ENCODE data around the gene SH3RF3.

The SH3RF3 gene

GRCh38 chr2:109419960-109420370, 291.0 kb downstream of the SH3RF3 start:
- no peak for DNase-seq (ENCODE audit: low spot score)

DNA sequence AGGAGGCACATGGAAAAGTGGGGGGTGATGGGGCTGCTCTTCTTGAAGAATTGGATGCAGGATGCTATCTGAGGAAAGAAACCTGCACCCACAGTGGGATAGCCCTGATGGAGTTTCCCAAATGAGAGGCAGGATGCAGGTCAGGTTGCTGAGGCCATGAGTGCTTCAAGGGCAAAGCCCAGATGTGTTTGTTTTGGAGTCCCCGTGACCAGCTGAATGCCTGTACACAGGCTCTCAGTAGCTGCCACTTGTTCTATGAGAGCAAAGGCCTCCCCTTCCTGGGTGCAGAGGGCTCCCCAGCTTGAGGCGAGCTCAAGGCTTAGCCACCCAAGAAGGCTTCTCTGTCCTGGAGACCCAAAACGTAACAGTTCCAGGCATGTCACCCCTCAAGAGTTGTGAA, 292.1 kb downstream of the SH3RF3 start:
- DNase-seq (ENCODE audit: low spot score): no peak

DNA sequence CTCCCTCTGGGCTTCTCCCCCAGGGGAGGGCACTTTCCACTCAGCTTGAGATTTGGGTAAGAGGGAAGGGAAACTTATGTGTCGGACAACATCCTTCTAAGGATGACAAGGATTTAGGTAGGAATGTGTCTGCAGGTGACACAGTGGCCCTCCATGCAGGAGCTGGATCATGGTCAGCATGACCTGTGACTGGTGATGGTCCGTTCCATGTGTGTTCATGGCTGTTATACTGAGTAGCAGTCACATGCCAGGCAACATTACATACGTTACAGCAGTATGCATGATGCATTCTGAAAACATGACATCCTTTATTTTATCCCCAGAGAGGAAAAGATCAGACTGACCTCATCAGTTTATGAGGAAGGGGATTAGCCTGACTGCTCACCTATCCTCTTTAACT, 292.6 kb downstream of the SH3RF3 start:
- DNase-seq (ENCODE audit: low spot score): no peak

- DNase-seq (ENCODE audit: low spot score): no peak
Measured at GRCh38 chr2:109422071-109422757, 293.2 kb downstream of the SH3RF3 start.

GRCh38 chr2:109422758-109423500, 293.9 kb downstream of the SH3RF3 start:
- DNase-seq (ENCODE audit: low spot score): no peak

GRCh38 chr2:109423556-109424359, 294.8 kb downstream of the SH3RF3 start:
- no peak for DNase-seq (ENCODE audit: low spot score)

- DNase-seq (ENCODE audit: low spot score): no peak
Measured at GRCh38 chr2:109425411-109425810, 296.4 kb downstream of the SH3RF3 start.

GRCh38 chr2:109427661-109428091, 298.7 kb downstream of the SH3RF3 start:
- DNase-seq (ENCODE audit: low spot score): no peak

DNA sequence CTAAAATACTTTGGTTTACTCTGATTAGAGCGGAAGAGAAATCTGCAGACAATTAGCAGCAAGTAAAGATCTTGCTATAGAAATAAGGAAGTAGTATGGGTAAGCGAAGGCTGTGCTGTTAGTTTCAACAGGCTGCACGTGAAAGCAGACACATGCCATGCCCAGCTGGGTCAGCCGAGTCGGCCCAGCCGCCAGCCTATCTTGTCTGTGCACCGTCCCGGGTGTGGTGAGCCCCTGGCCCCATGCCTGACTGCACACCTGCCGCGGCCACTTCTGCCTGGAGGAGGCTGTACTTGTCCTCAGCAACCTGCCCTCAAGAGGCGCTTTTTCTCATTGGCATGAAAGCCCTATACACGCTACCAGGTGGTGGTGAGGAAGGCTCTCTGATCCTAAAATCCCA, 299.3 kb downstream of the SH3RF3 start:
- no peak for DNase-seq (ENCODE audit: low spot score)

DNA sequence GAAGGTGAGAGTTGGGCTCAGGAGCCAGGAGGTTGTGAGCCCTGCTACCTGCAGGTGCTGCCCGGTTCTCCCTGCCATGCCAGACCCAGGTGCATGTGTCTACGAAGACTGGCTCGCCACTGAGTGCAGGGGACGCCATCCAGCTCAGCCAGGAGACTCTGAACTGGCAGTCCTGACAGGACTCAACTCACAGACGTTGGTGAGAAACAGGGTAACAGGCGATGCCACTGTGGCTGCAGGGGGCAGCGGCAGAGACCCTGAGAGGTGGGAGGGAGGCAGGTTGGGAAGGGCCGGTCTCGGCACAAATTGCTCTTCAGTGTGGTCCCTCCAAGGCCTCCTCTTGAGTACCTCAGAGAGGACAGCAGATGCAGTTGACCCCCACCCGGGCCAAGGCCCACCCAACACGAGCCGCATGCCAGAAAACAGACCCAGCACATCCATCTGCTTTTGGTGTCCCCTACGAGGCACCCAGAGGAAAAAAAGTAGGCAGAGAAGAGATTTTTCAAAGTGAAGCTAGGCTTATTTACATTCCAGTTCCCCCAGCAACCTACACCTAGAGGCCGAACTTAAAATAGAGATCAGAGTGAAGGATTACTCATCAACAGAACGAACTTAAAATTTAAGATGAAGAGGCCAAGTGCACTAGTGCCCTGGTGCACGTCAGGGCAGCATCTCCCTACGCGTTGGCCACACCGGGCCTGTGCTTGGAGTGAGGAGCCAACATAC, 300.0 kb downstream of the SH3RF3 start:
- DNase-seq (ENCODE audit: low spot score): no peak

GRCh38 chr2:109429567-109430328, 300.7 kb downstream of the SH3RF3 start:
- no peak for DNase-seq (ENCODE audit: low spot score)

DNA sequence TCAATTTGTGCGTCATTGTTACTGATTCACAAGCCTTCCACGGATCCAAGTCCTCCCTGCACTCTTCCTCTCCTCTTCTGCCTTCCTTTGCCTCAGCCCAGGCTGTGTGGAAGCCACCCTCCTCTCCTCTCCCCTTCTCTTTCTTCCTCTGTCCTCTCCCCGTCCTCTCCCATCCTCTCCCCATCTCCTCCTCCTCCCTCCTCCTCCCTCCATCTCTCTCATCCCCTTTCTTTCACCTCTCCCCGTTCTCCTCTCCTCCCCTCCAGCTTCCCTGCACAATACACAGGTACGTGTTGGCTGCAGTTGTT, 301.3 kb downstream of the SH3RF3 start:
- no peak for DNase-seq (ENCODE audit: low spot score)

GRCh38 chr2:109432421-109432820, 303.4 kb downstream of the SH3RF3 start:
- no peak for DNase-seq (ENCODE audit: low spot score)

GRCh38 chr2:109433486-109433885, 304.5 kb downstream of the SH3RF3 start:
- DNase-seq (ENCODE audit: low spot score): no peak

- no peak for DNase-seq (ENCODE audit: low spot score)
Measured at GRCh38 chr2:109433926-109434325, 304.9 kb downstream of the SH3RF3 start.

GRCh38 chr2:109434351-109434750, 305.3 kb downstream of the SH3RF3 start:
- DNase-seq (ENCODE audit: low spot score): no peak

DNA sequence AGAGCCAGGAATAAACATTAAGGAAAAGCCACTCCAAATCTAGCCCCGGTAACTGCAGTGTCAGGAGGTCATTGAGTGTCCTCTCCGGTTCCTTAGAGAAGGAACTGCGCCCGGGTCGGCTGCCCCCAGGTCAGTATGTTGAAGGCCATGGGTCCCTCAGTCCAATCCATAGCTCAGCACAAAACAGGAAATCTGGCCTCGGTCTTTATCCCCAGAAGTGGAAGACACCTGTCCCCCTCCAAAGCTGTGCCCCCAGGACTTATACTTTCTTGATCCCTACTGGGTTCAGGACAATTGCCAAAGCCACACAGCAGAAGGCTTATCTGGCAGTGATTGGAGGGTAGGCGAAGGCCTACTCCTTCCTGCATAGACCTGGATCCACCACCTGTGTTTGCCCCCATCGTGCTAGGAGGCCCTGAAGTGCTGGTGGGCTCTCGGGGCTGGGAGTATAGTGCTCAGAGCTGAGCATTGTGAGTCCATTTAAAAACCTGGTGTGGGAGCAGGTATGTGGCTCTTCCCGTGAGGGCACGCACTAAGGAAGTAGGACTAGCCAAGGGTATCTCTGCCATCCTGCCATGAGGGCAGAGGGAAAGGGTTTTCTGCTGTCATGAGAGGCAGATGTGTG, 306.2 kb downstream of the SH3RF3 start:
- no peak for DNase-seq (ENCODE audit: low spot score)

DNA sequence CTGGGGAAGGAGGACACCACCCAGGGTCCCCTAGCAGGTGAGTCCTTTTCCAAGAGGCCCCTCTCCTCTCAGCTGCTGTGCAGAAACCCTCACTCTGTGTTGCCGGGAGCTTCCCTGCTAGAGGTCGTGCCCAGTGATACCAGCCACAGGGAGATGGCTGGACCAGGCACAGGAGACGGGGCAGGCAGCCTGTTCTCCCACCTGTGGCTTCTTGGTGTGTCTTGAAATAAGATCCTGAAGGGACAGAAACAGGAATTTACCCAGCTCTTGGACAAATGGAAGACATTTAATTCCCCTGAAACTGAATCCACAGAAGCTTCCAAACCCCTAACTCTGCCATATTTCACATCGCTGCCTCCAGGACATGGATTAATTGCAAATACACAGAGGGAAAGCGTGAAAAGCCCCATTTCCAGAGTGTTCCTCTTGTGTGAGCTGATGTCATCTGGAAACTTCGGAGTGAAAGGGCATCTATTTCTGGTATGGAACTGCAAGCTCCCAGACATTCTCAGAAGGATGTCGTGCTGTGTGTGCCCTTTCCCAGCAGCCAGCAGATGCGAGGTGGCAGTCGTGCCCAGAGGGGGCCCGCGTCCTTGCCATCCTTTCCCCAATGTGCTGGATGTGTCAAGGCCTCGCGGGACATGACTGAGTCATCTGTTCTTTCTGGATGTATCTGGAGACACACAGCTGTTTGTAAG, 307.0 kb downstream of the SH3RF3 start:
- no peak for DNase-seq (ENCODE audit: low spot score)

DNA sequence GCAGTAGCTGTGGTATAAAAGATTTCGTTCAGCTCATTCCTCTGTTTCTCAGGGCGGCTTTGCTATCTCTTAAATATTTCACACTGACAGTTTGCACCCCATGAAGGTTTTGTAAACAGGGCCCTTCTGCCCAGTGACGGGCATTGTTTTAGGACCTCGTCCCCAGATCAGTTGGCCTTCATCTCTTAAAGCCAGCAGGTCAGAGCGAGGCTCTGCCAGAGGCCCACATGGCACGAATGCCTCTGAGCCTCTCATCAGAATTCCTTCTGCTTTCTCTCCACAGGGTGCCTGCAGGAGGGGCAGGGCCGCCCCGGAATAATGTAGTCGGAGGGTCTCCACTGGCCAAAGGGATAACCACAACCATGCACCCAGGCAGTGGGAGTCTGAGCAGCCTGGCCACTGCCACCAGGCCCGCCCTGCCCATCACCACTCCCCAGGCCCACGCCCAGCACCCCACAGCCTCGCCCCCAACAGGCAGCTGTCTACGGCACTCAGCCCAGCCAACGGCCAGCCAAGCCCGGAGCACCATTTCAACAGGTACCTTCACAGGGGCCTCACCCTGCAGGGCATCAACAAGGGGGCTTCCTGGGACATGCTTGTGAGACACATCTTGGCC, 307.7 kb downstream of the SH3RF3 start:
- no peak for DNase-seq (ENCODE audit: low spot score)
